DND-41 (cell line): Measurements from ENCODE around the gene PSMD3.

Source experiments
- ATAC-seq: fragments of 200-7000 bp; cut with Tn5 transposase; 3 replicates; pipeline ENCODE4 v1.9.1; 2021; ENCODE audit warnings: low read depth; ENCODE audit not compliant: insufficient read depth
- DNase-seq: peaks from one replicate; pipeline ENCODE4 v3.0.0-alpha.2; 2020
- H2AFZ ChIP-seq: 2 replicates; pipeline ENCODE4 v1.6.0; 2012; ENCODE audit warnings: low read depth, low read length
- H3K27ac ChIP-seq: 2 replicates; pipeline ENCODE4 v1.5.1; 2012; ENCODE audit warnings: low read length, inconsistent platforms
- H3K27me3 ChIP-seq: fragments of 200-600 bp; sonication (generic); 2 replicates; pipeline ENCODE4 v1.6.0; 2012; ENCODE audit warnings: low read length, mild to moderate bottlenecking, inconsistent platforms; ENCODE audit not compliant: insufficient read depth, poor library complexity
- H3K36me3 ChIP-seq: 2 replicates; pipeline ENCODE4 v1.5.1; 2012; ENCODE audit warnings: low read length, inconsistent platforms; ENCODE audit not compliant: insufficient read depth
- H3K4me1 ChIP-seq: 2 replicates; pipeline ENCODE4 v1.5.1; 2012; ENCODE audit warnings: mild to moderate bottlenecking, low read length; ENCODE audit not compliant: insufficient read depth
- H3K4me2 ChIP-seq: 2 replicates; pipeline ENCODE4 v1.6.0; 2012; ENCODE audit warnings: mild to moderate bottlenecking, moderate library complexity, low read length, inconsistent platforms; ENCODE audit not compliant: insufficient read depth
- H3K4me3 ChIP-seq, 2 experiments: fragments of 200-600 bp in 1 of 2; shearing (Covaris generic) in 1 of 2; 2 replicates each; pipeline ENCODE4 v1.5.1; 2012 to 2016; ENCODE audit warnings: inconsistent platforms in 2 of 2, low read length in 2 of 2, mild to moderate bottlenecking in 2 of 2, low read depth in 1 of 2, moderate library complexity in 1 of 2
- H3K79me2 ChIP-seq: 2 replicates; pipeline ENCODE4 v1.6.0; 2012; ENCODE audit warnings: low read length, inconsistent platforms; ENCODE audit not compliant: insufficient read depth
- H3K9ac ChIP-seq: 2 replicates; pipeline ENCODE4 v1.6.0; 2012; ENCODE audit warnings: low read depth, mild to moderate bottlenecking, inconsistent platforms, low read length, moderate library complexity
- H3K9me3 ChIP-seq: 2 replicates; pipeline ENCODE4 v1.5.1; 2012; ENCODE audit warnings: low read length, moderate library complexity, mild to moderate bottlenecking, inconsistent platforms; ENCODE audit not compliant: insufficient read depth, severe bottlenecking
- H4K20me1 ChIP-seq: 2 replicates; pipeline ENCODE4 v1.6.0; 2012; ENCODE audit warnings: low read length; ENCODE audit not compliant: insufficient read depth
- CTCF ChIP-seq: IDR thresholded peaks from 2 replicates; pipeline ENCODE4 v1.5.1; 2012; ENCODE audit warnings: borderline replicate concordance, low read length, moderate library complexity, mild to moderate bottlenecking; ENCODE audit not compliant: poor library complexity, severe bottlenecking; ENCODE audit errors: extremely low read depth
- EZH2 ChIP-seq: IDR thresholded peaks from 3 replicates; pipeline ENCODE4 v1.6.1; 2012; ENCODE audit warnings: borderline replicate concordance, low read depth, mild to moderate bottlenecking, moderate library complexity, low read length, inconsistent platforms; ENCODE audit not compliant: severe bottlenecking

PSMD3 gene

DNA sequence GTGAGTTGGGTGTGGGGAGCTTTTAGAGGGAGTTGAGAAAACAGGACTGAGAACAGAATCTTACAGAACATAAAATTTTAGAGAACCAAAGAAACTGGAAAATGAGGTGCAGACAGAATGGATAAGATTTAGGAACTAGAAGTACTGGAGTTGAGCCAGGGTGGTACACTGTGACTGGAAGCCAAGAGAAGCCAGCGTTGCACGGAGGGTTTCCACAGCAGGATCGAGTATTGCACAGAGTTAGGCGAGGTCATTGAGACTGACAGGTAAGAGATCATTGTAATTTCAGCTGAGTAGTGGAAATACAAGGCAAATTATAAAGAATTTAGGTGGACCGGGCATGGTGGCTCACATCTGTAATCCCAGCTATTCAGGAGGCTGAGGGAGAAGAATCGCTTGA is 11.2 kb upstream of the PSMD3 start:
- Histone ChIP-seq H3K4me1 (no peaks in the 10 kb centered on the region), H3K27ac (no peak overlapping the region), H3K36me3 (no peaks in the 10 kb centered on the region), H3K9me3 (no peaks in the 10 kb centered on the region), H3K4me2 (no peak overlapping the region), H3K79me2 (no peaks in the 10 kb centered on the region), H4K20me1 (no peaks in the 10 kb centered on the region), H3K27me3 (peaks cover 27% of the 10 kb centered on the region), H3K4me3 (no peak overlapping the region), H3K9ac (no peak overlapping the region), H2AFZ (no peak overlapping the region)
- no peak for ATAC-seq
- DNase-seq = no peak
- no peak for TF ChIP-seq CTCF
- TF ChIP-seq EZH2 = no peak

GRCh38 chr17:39970157-39970692 is 10.4 kb upstream of the PSMD3 start:
- Histone ChIP-seq H4K20me1 (no peaks in the 10 kb centered on the region), H3K27me3 (peaks cover 27% of the 10 kb centered on the region), H3K4me1 (no peaks in the 10 kb centered on the region), H3K4me3 (no peak overlapping the region), H3K79me2 (no peaks in the 10 kb centered on the region), H3K27ac (no peak overlapping the region), H3K4me2 (no peak overlapping the region), H3K9ac (no peak overlapping the region), H3K9me3 (no peaks in the 10 kb centered on the region), H2AFZ (no peak overlapping the region), H3K36me3 (no peaks in the 10 kb centered on the region)
- no peak for TF ChIP-seq EZH2
- no peak for TF ChIP-seq CTCF
- ATAC-seq = no peak
- DNase-seq = no peak

DNA sequence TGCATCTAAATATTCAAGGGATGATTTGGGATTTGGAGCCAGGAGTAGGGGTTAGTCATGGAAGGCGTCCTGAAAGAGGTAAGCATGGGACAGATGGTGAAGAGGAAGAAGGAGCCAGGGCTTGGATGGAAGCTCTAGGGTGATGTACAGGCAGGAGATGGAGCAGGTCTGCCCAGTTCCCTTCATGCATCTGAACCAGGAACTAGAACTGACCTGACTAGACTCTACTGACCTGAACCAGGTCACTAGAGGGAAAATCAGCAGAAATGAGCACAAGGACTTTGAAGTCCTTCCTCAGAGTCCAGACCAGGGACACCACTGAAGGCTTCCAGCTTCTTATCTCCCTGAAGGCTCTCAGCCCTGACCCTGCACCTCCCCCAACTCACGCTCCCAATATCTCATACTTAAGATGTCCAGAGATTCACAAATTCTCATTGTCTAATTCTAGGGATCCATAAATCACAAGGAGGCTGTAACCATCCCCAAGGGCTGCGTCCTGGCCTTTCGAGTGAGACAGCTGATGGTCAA is 9.5 kb upstream of the PSMD3 start:
- H4K20me1 ChIP-seq = no peaks in the 10 kb centered on the region
- no peak for ATAC-seq
- H3K9me3 ChIP-seq = no peaks in the 10 kb centered on the region
- no peak overlapping the region for H3K27ac ChIP-seq
- DNase-seq = no peak
- peaks cover 27% of the 10 kb centered on the region for H3K27me3 ChIP-seq
- no peak overlapping the region for H3K4me3 ChIP-seq
- TF ChIP-seq CTCF (no peak), EZH2 (no peak)
- no peak overlapping the region for H3K4me2 ChIP-seq
- H3K36me3 ChIP-seq = no peaks in the 10 kb centered on the region
- no peaks in the 10 kb centered on the region for H3K4me1 ChIP-seq
- H3K79me2 ChIP-seq = no peaks in the 10 kb centered on the region
- no peak overlapping the region for H2AFZ ChIP-seq
- H3K9ac ChIP-seq = no peak overlapping the region
